Measurements from ENCODE around the gene KRT36.

DNA sequence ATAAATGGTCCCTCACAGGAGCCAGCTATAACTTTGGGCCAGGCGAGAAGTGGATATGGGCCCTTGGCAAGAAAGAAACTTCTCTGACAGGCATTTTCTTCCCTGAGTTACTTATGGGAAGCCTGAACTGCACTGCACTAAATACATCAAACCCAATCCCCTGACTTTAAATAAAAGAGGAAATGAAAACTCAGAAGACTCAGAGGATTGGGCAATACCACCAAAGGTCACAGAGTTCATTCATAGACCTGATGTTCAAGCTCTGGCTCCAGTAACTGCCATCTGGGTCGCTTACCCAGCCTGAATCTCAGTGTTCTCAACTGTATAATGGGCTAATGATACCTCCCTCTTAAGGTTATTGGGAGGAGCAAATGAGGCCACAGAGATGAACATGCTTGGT is 9.6 kb downstream of the KRT36 start:
- TF ChIP-seq, protein P1, sequence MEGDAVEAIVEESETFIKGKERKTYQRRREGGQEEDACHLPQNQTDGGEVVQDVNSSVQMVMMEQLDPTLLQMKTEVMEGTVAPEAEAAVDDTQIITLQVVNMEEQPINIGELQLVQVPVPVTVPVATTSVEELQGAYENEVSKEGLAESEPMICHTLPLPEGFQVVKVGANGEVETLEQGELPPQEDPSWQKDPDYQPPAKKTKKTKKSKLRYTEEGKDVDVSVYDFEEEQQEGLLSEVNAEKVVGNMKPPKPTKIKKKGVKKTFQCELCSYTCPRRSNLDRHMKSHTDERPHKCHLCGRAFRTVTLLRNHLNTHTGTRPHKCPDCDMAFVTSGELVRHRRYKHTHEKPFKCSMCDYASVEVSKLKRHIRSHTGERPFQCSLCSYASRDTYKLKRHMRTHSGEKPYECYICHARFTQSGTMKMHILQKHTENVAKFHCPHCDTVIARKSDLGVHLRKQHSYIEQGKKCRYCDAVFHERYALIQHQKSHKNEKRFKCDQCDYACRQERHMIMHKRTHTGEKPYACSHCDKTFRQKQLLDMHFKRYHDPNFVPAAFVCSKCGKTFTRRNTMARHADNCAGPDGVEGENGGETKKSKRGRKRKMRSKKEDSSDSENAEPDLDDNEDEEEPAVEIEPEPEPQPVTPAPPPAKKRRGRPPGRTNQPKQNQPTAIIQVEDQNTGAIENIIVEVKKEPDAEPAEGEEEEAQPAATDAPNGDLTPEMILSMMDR (IDR thresholded peaks at IDR 0.05) = no peak
- no peak for TF ChIP-seq ZFX (IDR thresholded peaks at IDR 0.05; ENCODE audit: borderline replicate concordance)
